SKM-1 (cell line): ENCODE data around the gene HIF1AN.
"Not testable (repeated sequence)": the region's sequence is repeated elsewhere in the genome, so short reads cannot be mapped to it uniquely, and the experiment has no call there.

Source experiments
- DNase-seq: peaks from one replicate; lab custom pipeline; 2025; ENCODE audit not compliant: unreplicated experiment; lab: John Stamatoyannopoulos, UW

HIF1AN gene

DNA sequence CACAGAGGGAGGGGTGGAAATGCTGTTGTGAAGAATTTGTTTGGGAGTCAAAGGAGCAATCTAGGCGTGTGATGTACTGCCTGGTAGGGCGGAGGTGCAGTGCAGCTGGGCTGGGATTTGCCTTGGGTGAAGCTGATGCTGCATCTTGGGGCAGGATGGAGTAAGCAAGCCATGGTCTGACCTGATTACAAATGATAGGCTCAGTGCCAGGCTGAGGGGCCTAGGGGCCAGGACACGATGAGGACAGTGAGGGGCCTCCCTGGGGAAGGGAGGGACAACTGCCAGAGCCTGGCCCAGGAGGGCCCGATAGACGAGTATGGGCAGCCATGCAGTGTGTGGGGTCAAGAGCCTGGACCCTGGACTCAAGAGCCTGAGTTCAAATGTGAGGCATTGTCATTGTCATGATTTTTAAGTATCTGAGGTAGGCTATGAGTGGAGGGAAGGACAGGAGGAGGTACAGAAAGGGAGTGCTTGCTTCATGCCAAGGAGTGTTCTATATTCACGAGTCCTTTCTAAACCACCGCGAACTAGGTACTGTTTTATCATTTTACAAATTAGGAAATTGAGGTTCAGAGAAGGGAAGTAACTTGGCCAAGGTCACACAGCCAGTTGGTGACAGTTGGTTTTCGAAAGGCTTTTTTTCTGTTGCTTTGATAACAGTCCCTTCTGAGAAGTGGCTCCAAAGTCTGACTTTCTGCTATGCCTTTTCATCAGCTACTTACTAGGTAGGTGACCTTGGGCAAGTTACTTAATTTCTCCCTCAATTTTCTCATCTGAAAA lies 29.7 kb downstream of the HIF1AN start:
- DNase-seq, result no peak

DNA sequence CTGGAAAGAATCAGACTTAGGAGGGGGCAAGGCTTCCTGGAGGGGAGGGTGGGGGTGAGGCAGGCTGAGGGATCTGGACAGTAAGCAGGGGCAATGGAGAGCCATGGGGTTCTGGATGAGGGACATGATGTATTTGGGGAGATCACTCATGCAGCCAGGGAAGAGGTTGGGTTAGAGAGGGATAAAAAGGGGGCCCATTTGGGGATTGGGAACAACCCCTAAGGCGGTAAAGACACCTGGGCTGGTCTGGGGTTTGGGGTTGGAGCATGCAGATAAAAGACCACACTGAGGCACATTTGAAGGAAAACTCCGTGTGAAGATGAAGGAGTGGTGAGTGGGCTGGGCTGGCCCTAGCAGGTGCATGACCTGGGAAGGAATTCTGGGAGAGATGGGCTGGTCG lies 30.8 kb downstream of the HIF1AN start:
- DNase-seq, result no peak

DNA sequence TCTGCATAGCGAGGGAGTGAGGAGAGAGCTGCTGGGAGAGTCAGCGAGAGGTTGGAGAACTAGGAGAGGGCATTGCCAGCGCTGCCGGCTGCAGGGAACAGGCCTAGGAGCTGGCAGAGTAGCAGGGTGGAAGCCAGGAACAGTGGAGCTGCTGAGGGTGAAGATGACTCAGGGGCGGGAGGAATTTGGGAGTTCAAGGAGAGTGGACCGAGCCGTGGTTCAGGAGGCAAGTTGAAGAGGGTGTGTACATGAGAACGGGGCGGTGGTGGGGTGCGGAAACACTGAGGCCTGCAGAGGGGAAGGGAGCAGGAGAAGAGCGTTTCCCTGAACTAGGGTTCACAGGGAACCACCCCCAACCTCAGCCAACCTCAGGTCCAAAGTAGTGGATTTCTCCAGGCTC lies 31.5 kb downstream of the HIF1AN start:
- DNase-seq, result no peak

DNA sequence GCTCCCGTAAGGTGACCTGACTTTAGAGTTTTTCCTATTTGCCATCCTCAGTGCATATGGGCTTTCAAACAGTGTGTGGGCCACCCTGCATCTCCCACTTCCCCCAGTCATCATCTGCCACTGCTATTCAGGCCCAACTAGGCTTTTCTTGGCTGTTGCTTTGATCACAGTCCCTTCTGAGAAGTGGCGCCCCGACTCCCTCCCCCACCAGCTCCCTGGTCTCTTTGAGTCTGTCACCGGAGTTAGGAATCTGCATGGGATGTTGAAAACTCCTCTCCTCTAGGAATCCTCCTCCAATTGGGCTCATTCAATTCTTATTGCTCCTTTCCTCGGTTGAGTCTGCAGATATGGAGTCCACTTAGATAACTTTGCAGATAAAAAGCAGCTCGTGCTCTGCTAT lies 32.1 kb downstream of the HIF1AN start:
- no peak for DNase-seq

DNA sequence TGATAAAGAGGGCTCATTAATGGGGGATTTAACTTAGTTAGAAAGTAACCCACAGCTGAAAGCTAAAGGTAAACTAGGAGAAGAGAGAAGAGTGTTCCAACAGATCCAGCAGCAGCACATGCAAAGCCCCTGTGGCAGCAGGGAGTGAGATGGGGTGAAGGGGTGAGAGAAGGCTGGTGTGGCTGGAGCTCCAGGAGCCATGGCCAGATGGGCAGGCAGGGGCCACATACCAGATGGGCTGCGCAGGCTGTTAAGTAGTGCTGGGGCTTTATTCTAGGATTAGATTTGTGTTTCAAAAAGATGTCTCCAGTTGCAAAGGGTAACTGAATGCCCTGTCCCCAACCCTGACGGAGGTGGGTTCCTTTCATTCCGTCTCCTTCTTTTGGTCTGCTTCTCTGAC lies 33.2 kb downstream of the HIF1AN start:
- no peak for DNase-seq

DNA sequence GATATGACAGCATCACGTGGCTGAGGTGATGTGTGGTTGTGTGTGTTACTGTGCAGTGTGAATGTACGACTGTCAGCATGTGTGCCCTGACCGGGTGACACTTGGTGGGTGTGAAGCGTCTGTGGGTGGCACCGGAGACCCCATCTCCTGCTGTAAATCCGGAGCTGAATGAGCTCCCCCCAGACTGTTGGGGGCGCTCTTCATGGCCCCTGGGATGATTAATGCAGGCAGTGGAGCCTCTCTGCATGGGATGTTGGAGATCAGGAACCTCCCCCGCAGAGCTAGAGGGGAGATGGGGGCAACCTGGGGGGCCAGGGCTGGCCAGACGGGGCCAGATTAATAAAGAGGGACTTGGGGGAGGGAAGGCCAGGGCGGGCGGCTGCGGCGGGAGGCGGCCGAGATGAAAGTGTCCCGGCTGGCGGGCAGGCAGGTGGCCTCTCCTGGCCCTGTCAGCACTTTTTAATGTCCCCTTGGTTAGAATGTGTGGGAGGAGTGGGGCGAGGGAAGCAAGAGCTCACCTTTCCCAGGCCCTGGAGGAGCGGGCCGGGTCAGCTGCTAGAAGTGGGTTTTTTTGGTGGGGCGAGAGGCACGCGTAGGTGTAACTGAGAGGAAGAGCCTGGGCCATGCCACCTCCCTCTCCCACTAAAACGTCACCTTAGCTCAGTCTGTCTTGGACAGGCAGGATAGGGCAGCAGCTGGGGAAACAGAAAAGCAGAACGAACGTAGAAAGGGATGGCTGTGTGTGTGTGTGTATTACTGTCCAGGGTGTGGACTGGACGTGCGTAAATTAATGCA lies 34.1 kb downstream of the HIF1AN start:
- no peak for DNase-seq

DNA sequence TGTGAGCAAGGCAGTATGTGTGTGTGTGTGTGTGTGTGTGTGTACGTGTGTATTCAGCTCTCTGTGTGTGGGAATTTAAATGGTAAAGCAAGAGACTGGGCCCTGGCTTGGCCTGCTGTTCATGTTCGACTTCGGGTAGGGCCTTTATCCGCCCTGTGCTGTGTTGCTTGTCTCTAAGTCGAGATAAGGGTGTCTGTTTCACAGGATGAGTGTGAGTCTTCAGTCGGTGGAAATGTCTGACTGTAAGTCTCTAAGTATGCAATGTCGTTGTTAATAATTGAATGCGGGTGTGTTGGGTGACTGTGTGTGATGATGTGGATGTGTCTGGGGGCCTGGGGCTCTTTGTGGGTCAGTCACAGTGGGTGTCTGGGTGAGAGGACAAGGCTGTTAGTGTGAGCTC lies 34.8 kb downstream of the HIF1AN start:
- DNase-seq, result no peak

DNA sequence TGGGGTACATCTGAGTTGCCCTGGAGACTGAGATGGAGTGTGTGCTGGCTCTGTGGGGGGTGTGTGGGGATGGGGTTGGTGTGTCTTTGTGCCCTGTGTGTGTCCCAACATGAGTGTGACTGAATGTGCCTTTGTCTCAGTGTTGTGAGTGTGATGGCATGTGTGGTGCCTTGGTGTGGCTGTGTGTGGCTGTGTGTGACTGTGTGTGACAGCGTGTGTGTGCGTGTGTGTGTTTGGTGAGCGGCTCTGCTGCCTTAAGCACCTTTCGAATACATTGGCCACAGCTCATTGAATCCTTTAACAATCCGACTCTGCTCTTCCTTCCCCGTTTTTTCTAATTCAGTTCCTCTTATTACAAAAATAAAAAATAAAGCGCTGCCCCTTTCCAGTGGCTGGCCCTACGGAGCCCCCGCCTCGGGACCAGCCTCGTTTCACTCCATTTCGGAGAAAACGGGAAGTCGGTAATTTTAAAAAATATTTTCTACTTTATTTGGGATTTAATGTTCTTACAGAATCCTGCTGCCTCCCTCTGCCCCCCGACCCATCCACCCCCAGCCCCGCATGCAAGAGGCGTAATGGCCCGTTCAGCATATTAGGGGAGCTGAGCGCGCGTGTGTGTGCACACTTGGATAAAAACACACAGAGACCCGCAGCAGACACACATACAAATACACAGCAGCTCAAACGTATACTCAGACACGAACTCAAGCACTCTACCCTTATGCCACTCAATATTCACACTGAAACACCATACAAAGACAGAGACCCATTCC lies 35.5 kb downstream of the HIF1AN start:
- DNase-seq, result no peak

DNA sequence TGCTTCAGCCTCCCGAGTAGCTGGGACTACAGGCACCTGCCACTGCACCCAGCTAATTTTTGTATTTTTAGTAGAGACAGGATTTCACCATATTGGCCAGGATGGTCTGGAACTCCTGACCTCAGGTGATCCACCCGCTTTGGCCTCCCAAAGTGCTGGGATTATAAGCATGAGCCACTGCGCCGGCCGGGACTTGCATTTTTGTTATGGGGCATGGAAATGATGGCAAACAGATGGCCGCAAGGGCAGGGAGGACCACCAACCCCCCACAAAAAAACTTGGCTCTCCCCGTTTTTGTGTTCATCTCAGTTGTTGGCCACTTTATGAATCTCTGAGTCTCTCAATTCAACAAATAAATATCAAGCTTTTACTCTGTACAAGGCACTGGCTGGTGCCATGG lies 39.4 kb downstream of the HIF1AN start:
- DNase-seq, result not testable (repeated sequence)

DNA sequence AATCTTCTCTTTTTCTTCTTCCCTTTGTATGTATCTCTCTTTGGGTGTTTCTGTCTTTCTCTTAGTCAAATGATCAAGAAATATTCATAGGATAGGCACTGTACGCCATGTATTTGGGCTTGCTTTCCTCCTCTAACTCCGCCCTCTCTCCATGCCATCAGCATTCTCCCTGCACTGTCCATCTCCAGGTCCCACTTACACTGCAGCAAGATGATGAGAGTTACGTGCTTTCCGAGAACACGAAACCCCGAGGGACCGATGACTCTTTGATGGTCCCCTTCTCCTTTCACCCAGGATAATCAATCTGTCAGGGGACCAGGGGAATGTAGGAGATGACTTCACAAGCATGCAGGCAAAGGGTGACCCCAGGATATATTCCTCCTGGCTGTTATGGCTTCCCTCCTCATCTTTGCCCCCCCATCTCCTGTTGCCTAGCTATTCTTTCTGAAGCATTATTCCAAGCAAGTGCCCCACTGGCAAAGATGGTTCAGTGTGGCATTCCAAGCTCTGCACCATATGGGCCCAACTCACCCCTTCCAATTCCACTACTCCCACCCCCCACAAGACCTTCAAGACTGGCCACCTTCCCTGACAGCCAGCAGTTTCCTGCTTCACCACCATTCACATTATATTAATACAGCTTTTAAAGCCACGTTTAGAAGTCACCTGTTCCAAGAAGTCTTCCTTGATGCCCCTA lies 40.0 kb downstream of the HIF1AN start:
- no peak for DNase-seq

DNA sequence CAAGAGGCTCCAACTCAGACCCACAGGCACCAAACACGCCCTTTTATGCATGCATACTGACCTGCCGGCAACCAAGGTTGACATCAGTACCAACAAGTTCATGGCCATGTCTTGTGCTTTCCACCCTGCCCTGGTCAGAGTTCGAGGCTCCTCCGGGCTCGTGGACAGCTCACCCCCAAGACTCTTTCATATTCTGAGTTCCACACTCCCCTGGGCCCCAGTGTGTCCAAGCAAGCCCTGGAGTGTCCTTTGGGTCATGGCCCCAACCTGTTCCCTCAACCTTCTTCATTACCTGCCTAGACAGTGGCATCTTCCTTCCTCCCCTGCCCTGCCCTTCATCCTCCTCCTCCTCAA lies 40.5 kb downstream of the HIF1AN start:
- DNase-seq, result no peak

DNA sequence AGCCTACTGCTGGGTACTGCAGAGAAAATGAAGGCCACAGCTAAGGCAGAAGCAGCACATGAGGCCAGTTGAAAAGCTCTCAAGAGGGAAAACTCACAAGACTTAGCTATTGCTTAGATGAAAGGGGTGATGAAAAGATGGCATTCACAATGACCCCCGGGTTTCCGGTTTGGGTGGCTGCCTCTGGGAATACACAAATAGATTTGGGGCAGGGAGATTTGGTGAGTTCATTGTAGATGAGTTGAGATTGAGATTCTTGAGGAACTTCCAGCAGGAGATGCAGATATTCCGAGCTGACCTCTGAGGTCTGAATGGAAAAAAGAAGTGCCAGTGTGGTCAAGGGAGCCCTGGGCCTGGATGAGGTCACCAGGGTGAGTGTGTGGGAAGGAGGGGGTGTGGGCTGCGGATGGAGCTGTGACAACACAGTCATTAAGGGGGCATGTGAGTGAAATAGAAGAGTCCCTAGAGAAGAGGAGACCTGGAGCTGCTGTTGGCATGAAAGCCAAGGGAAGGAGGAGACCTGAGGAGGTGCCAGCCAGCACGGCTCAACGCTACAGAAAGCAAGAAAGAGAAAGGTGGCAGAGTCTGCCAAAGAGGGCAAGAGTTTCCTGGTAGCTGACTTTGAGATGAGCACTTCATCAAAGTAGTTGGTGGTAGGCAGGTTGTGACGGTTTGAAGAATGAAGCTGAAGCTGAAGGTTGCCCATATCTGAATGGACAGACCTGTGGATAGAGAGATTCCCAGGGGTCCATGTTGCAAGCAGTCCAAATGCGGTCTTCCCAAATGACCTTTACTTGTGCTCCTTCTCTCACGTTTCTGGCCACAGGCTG lies 43.7 kb downstream of the HIF1AN start:
- DNase-seq, result no peak

DNA sequence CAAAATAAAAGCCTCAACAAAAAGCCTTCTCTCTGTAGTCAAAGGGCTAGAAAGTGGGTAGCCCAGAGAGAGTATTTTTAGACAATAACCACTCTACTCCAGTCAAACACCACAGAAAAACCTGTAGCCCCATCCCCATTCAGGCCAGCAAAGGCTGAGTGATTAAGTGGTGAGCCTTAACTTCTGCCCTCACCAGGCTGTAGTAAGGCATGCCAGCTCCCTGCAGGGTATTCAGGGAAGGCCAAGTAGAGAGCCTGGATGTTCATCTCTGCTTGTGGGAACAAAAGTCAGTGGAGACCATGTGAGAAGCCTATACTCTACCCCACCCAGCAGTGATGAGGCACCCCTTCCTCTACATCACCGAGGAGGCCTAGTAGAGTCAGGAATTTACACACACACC lies 51.2 kb downstream of the HIF1AN start:
- no peak for DNase-seq

DNA sequence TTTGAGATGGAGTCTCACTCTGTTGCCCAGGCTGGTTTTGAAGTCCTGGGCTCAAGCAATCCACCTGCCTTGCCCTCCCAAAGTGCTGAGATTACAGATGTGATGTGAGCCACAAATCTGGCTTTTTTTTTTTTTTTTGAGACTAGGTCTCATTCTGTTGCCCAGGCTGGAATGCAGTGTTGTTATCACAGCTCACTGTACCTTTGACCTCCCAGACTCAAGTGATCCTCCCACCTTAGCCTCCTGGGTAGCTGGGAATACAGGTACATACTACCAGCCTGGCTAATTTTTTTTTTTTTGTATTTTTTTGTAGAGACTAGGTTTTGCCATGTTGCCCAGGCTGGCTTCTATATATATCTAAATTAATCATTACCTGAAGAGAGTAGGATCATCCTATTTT lies 62.4 kb downstream of the HIF1AN start:
- no peak for DNase-seq

DNA sequence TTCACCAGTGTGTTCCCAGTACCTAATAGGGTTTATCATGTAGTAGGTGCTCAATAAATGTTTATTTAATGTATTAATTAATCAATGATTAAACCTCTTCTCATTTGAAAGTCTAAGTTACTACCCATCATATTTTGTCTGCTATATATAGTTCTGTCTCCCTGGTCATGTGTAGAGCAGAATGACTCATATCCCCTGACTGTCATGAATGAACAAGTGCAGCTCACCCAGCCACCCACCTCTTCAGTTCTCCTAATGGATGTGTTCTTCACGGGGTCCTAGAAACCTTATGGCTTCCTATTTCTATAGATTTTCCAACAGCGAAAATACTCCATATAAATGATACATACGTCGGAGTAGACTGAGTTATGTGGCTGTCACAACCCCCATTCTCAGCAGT lies 64.5 kb downstream of the HIF1AN start:
- DNase-seq, result no peak

DNA sequence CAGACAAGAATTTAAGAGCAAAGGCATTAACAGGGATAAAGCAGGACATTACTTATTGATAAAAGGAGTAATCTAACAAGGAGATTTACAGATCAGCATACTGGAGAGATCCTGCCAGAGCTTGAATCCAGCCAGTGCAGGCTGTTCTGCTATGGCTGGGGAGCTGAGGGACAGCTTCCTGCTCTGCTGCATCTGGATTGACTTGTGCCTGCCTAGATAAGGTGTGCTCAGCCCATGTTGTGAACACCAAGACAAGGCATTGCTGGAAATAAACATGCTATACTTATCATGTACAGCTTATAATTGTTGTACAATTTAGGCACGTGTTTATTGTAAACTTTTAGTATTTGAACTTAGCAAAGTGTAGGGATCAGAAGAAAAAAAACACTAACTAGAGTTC lies 71.7 kb downstream of the HIF1AN start:
- no peak for DNase-seq
